ENCODE results near the gene SMAP2. TPM values are rescaled to one million over a fixed set of nuclear protein-coding genes. Genes with fewer than 3 reads are reported as not detected.

SMAP2 gene
- total RNA-seq, 1 experiment from 2014 or later, result 24.4 TPM

GRCh38 chr1:40421431-40422384 is 48.2 kb downstream of the SMAP2 start:
- DNase-seq (ENCODE audit: low read depth), result peak; percentile 39

GRCh38 chr1:40422630-40423263 is 49.2 kb downstream of the SMAP2 start:
- DNase-seq (ENCODE audit: low read depth), result no peak

- no peak for DNase-seq (ENCODE audit: low read depth)
Measured at GRCh38 chr1:40423264-40423642, 49.7 kb downstream of the SMAP2 start.

GRCh38 chr1:40423951-40424618 is 50.6 kb downstream of the SMAP2 start:
- no peak for DNase-seq (ENCODE audit: low read depth)

- no peak for DNase-seq (ENCODE audit: low read depth)
Measured at GRCh38 chr1:40425198-40425597, 51.7 kb downstream of the SMAP2 start.

GRCh38 chr1:40431385-40431784 is 57.9 kb downstream of the SMAP2 start:
- no peak for DNase-seq (ENCODE audit: low read depth)

GRCh38 chr1:40432644-40433390 is 59.3 kb downstream of the SMAP2 start:
- DNase-seq (ENCODE audit: low read depth), result no peak

GRCh38 chr1:40435471-40435870 is 61.9 kb downstream of the SMAP2 start:
- DNase-seq (ENCODE audit: low read depth), result no peak

- DNase-seq (ENCODE audit: low read depth), result no peak
Measured at GRCh38 chr1:40435876-40436275, 62.3 kb downstream of the SMAP2 start.

GRCh38 chr1:40438391-40439015 is 65.0 kb downstream of the SMAP2 start:
- DNase-seq (ENCODE audit: low read depth), result peak; percentile 23

- no peak for DNase-seq (ENCODE audit: low read depth)
Measured at GRCh38 chr1:40439247-40439646, 65.7 kb downstream of the SMAP2 start.

GRCh38 chr1:40449684-40450494 is 76.4 kb downstream of the SMAP2 start, which contains the start of gene ZFP69B:
Gene ZFP69B (plus strand): TSS chr1:40450476. CDS start chr1:40450962, 486 bp downstream.
- peak; percentile 91 for DNase-seq (ENCODE audit: low read depth)

- DNase-seq (ENCODE audit: low read depth), result peak; percentile 31
Measured at GRCh38 chr1:40450495-40451237, 77.1 kb downstream of the SMAP2 start.

GRCh38 chr1:40451238-40451585 is 77.7 kb downstream of the SMAP2 start:
- DNase-seq (ENCODE audit: low read depth), result no peak

- DNase-seq (ENCODE audit: low read depth), result no peak
Measured at GRCh38 chr1:40454873-40455272, 81.3 kb downstream of the SMAP2 start.

- DNase-seq (ENCODE audit: low read depth), result peak; percentile 4
Measured at GRCh38 chr1:40462956-40463590, 89.5 kb downstream of the SMAP2 start.

- no peak for DNase-seq (ENCODE audit: low read depth)
Measured at GRCh38 chr1:40469327-40469726, 95.8 kb downstream of the SMAP2 start.

Data from RPMI7951 (cell line).